GM23338 (cell line): Measurements from ENCODE around the gene LRRTM1. TPM values are rescaled to one million over a fixed set of nuclear protein-coding genes. Genes with fewer than 3 reads are reported as not detected.
A peak's percentile ranks its signal among the peaks of the same experiment; 100 is the strongest.

Source experiments
- ATAC-seq: fragments of 200-7000 bp; cut with Tn5 transposase; 3 replicates; pipeline ENCODE4 v1.9.1; 2020
- DNase-seq: peaks from one replicate; pipeline ENCODE4 v3.0.0-alpha.2; 2015; ENCODE audit warnings: low spot score
- H2AFZ ChIP-seq: fragments of 200-600 bp; sonication (generic); 2 replicates; pipeline ENCODE4 v1.8.0; 2016; ENCODE audit warnings: antibody characterized with exemption, mild to moderate bottlenecking, moderate library complexity
- H3F3A ChIP-seq: fragments of 200-600 bp; sonication (generic); replicated peaks from 2 replicates; pipeline ENCODE4 v1.8.0; 2017; ENCODE audit warnings: antibody characterized with exemption, mixed run types, low read depth
- H3K27ac ChIP-seq: fragments of 200-600 bp; sonication (generic); 2 replicates; pipeline ENCODE4 v1.6.1; 2016; ENCODE audit warnings: low read depth
- H3K27me3 ChIP-seq: fragments of 200-600 bp; sonication (generic); 2 replicates; pipeline ENCODE4 v1.8.0; 2016; ENCODE audit warnings: mild to moderate bottlenecking, mixed run types, moderate library complexity; ENCODE audit not compliant: insufficient read depth
- H3K36me3 ChIP-seq: fragments of 200-600 bp; sonication (generic); 2 replicates; pipeline ENCODE4 v1.8.0; 2016; ENCODE audit warnings: mild to moderate bottlenecking; ENCODE audit not compliant: insufficient read depth
- H3K4me1 ChIP-seq: fragments of 200-600 bp; sonication (generic); 2 replicates; pipeline ENCODE4 v1.8.0; 2016; ENCODE audit warnings: mild to moderate bottlenecking, moderate library complexity; ENCODE audit not compliant: insufficient read depth
- H3K4me2 ChIP-seq: fragments of 200-600 bp; sonication (generic); 2 replicates; pipeline ENCODE4 v1.7.1; 2017; ENCODE audit warnings: mixed run types
- H3K4me3 ChIP-seq: fragments of 200-600 bp; sonication (generic); 2 replicates; pipeline ENCODE4 v1.6.1; 2016; ENCODE audit warnings: mixed run types
- H3K79me2 ChIP-seq: fragments of 200-600 bp; sonication (generic); replicated peaks from 2 replicates; pipeline ENCODE4 v1.8.0; 2017; ENCODE audit warnings: mild to moderate bottlenecking; ENCODE audit not compliant: insufficient read depth
- H3K9me2 ChIP-seq: fragments of 200-600 bp; sonication (generic); 2 replicates; pipeline ENCODE4 v1.8.0; 2017; ENCODE audit not compliant: insufficient read depth
- H4K20me1 ChIP-seq: fragments of 200-600 bp; sonication (generic); replicated peaks from 2 replicates; pipeline ENCODE4 v1.8.0; 2017; ENCODE audit warnings: mild to moderate bottlenecking; ENCODE audit not compliant: insufficient read depth
- H3K27ac Mint-ChIP-seq: 2 replicates; pipeline ENCODE4 v1.8.0; 2020; ENCODE audit warnings: inconsistent platforms, mild to moderate bottlenecking, moderate library complexity, mixed read lengths
- H3K27me3 Mint-ChIP-seq: 3 replicates; pipeline ENCODE4 v1.8.0; 2022; ENCODE audit warnings: low read depth, mild to moderate bottlenecking, moderate library complexity, mixed read lengths, inconsistent platforms; ENCODE audit not compliant: insufficient read depth, poor library complexity
- H3K36me3 Mint-ChIP-seq: 3 replicates; pipeline ENCODE4 v1.8.0; 2021; ENCODE audit warnings: low read depth, mild to moderate bottlenecking, inconsistent platforms, moderate library complexity, mixed read lengths
- H3K4me1 Mint-ChIP-seq: 3 replicates; pipeline ENCODE4 v1.8.0; 2020; ENCODE audit warnings: mild to moderate bottlenecking, inconsistent platforms, mixed read lengths
- H3K4me3 Mint-ChIP-seq: 3 replicates; pipeline ENCODE4 v1.8.0; 2021; ENCODE audit warnings: moderate library complexity, mild to moderate bottlenecking, inconsistent platforms, mixed read lengths
- H3K9me3 Mint-ChIP-seq: 3 replicates; pipeline ENCODE4 v1.8.0; 2020; ENCODE audit warnings: moderate library complexity, mild to moderate bottlenecking, inconsistent platforms, mixed read lengths
- CREB1 ChIP-seq: fragments of 250-450 bp; sonication (Bioruptor Pico); IDR thresholded peaks from 2 replicates; pipeline ENCODE4 v1.5.0; 2020; ENCODE audit warnings: low read depth, mild to moderate bottlenecking, moderate library complexity
- NANOG ChIP-seq: IDR thresholded peaks from 2 replicates; pipeline ENCODE4 v1.6.1; 2016; ENCODE audit warnings: antibody characterized with exemption, borderline replicate concordance
- STAT1 ChIP-seq: IDR thresholded peaks from one replicate; pipeline ENCODE4 v1.6.1; 2016; ENCODE audit warnings: antibody characterized with exemption; ENCODE audit not compliant: unreplicated experiment
- ZNF331 ChIP-seq: fragments of 250-450 bp; sonication (Bioruptor Pico); IDR thresholded peaks from 2 replicates; pipeline ENCODE4 v1.5.0; 2020; ENCODE audit warnings: low read depth, mild to moderate bottlenecking, moderate library complexity
- polyA plus RNA-seq: library from polyadenylated mRNA; unstranded; fragments of >200 nt; fragmentation: Nextera tagmentation; extraction: Ambion mirVana; gene quantifications from 2 replicates; pipeline ENCODE4 v1.2.1, GENCODE V29; 2016
- total RNA-seq: library from RNA; depleted of rRNA; stranded (reverse); fragments of >200 nt; shearing (Covaris generic); gene quantifications from 2 replicates; pipeline ENCODE4 v1.2.3, GENCODE V29; 2014
- TF ChIP-seq, protein P1 (sequence below), 2 experiments: fragments of 200-600 bp in 1 of 2; sonication (generic) in 1 of 2; conservative IDR thresholded peaks; 2 replicates each; pipeline versions ENCODE4 v1.5.1 to v1.6.1; 2016 to 2017; ENCODE audit warnings: antibody characterized with exemption in 2 of 2, low read depth in 2 of 2, mild to moderate bottlenecking in 2 of 2, moderate library complexity in 1 of 2
- TF ChIP-seq, protein P2 (sequence below): fragments of 250-450 bp; sonication (Bioruptor Pico); IDR thresholded peaks from 2 replicates; pipeline ENCODE4 v1.5.0; 2020; ENCODE audit warnings: mild to moderate bottlenecking, moderate library complexity
- TF ChIP-seq, protein P3 (sequence below): IDR thresholded peaks from one replicate; pipeline ENCODE4 v1.6.1; 2018; ENCODE audit warnings: antibody characterized with exemption; ENCODE audit not compliant: unreplicated experiment

Gene LRRTM1
- total and polyA plus RNA-seq, 2 experiments from 2014 or later = 0.34 to 1.3 TPM

DNA sequence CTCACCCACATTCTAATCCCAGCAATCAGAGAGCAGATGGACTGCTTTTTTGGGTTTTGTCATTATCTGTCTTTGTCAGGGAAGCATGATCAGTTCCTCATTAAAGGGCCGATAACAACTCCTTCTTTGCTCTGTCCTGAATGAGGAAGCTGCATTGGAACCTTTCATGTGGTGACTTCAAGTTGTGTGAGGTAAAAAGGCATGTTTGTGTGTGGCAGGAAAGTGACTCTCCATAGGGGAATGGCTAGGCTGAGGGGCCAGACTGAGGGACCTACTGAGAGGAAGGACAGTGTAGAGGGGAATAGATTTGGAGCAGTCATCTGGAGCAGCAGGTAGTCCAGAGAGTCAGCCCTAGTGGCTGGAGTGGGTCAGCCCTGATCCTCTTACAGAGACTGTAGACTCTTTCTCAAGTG lies 23.6 kb upstream of the LRRTM1 start:
- Mint-ChIP-seq H3K36me3 (no peaks in the 10 kb centered on the region), H3K9me3 (no peaks in the 10 kb centered on the region), H3K4me1 (peaks cover 29% of the 10 kb centered on the region), H3K27ac (no peak overlapping the region), H3K27me3 (peaks cover 2% of the 10 kb centered on the region), H3K4me3 (no peak overlapping the region)
- Histone ChIP-seq H3K4me3 (no peak overlapping the region), H3K9me2 (no peaks in the 10 kb centered on the region; the same call in 1 of the 2 replicates), H3K27me3 (peaks cover 9% of the 10 kb centered on the region), H3K36me3 (no peaks in the 10 kb centered on the region), H3K4me1 (peaks cover 58% of the 10 kb centered on the region), H3K27ac (no peak overlapping the region), H3K4me2 (no peak overlapping the region), H3K79me2 (no peaks in the 10 kb centered on the region), H4K20me1 (no peaks in the 10 kb centered on the region), H2AFZ (no peak overlapping the region), H3F3A (no peaks in the 10 kb centered on the region)
- TF ChIP-seq, protein P1, sequence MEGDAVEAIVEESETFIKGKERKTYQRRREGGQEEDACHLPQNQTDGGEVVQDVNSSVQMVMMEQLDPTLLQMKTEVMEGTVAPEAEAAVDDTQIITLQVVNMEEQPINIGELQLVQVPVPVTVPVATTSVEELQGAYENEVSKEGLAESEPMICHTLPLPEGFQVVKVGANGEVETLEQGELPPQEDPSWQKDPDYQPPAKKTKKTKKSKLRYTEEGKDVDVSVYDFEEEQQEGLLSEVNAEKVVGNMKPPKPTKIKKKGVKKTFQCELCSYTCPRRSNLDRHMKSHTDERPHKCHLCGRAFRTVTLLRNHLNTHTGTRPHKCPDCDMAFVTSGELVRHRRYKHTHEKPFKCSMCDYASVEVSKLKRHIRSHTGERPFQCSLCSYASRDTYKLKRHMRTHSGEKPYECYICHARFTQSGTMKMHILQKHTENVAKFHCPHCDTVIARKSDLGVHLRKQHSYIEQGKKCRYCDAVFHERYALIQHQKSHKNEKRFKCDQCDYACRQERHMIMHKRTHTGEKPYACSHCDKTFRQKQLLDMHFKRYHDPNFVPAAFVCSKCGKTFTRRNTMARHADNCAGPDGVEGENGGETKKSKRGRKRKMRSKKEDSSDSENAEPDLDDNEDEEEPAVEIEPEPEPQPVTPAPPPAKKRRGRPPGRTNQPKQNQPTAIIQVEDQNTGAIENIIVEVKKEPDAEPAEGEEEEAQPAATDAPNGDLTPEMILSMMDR (conservative IDR thresholded peaks at IDR 0.05; ENCODE audit: low read depth in 2 of 2) = no peak
- no peak for TF ChIP-seq ZNF331 (CRISPR knock-in tag)
- peak; percentile 31; the same call in 2 of the 3 replicates for ATAC-seq
- no peak for DNase-seq

DNA sequence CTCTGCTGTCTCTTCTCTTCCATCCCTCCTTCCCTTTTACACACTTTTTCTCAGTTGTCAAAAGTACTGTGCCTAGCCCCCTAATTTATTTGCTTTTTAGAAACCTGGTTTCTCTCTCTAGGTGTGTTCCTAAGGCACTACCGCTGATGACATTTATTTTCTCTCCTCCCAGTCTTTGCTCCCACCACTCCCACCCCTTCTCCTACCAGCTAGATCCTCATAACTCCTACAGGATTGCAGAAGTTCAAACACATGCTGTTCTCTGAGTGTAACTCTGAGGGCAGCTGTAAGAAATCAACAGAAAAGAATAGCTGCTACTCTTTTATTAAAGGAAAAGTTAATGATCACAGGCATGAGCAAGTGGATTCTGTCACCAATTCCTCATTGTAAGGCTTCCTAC lies 22.3 kb upstream of the LRRTM1 start:
- peaks cover 32% of the 10 kb centered on the region for H3K4me1 Mint-ChIP-seq
- H3K4me3 Mint-ChIP-seq = no peak overlapping the region
- Histone ChIP-seq H3F3A (no peaks in the 10 kb centered on the region), H2AFZ (no peak overlapping the region), H3K4me1 (peaks cover 66% of the 10 kb centered on the region), H3K4me2 (peak overlapping the region; percentile 27; the same call in 1 of the 2 replicates), H3K4me3 (no peak overlapping the region), H3K9me2 (no peaks in the 10 kb centered on the region; the same call in 1 of the 2 replicates), H3K27ac (no peak overlapping the region), H3K79me2 (no peaks in the 10 kb centered on the region), H3K27me3 (peaks cover 22% of the 10 kb centered on the region), H3K36me3 (no peaks in the 10 kb centered on the region), H4K20me1 (no peaks in the 10 kb centered on the region)
- no peak for DNase-seq
- H3K36me3 Mint-ChIP-seq = no peaks in the 10 kb centered on the region
- H3K27me3 Mint-ChIP-seq = peaks cover 5% of the 10 kb centered on the region
- no peak for ATAC-seq
- H3K27ac Mint-ChIP-seq = no peak overlapping the region
- TF ChIP-seq, protein P2, sequence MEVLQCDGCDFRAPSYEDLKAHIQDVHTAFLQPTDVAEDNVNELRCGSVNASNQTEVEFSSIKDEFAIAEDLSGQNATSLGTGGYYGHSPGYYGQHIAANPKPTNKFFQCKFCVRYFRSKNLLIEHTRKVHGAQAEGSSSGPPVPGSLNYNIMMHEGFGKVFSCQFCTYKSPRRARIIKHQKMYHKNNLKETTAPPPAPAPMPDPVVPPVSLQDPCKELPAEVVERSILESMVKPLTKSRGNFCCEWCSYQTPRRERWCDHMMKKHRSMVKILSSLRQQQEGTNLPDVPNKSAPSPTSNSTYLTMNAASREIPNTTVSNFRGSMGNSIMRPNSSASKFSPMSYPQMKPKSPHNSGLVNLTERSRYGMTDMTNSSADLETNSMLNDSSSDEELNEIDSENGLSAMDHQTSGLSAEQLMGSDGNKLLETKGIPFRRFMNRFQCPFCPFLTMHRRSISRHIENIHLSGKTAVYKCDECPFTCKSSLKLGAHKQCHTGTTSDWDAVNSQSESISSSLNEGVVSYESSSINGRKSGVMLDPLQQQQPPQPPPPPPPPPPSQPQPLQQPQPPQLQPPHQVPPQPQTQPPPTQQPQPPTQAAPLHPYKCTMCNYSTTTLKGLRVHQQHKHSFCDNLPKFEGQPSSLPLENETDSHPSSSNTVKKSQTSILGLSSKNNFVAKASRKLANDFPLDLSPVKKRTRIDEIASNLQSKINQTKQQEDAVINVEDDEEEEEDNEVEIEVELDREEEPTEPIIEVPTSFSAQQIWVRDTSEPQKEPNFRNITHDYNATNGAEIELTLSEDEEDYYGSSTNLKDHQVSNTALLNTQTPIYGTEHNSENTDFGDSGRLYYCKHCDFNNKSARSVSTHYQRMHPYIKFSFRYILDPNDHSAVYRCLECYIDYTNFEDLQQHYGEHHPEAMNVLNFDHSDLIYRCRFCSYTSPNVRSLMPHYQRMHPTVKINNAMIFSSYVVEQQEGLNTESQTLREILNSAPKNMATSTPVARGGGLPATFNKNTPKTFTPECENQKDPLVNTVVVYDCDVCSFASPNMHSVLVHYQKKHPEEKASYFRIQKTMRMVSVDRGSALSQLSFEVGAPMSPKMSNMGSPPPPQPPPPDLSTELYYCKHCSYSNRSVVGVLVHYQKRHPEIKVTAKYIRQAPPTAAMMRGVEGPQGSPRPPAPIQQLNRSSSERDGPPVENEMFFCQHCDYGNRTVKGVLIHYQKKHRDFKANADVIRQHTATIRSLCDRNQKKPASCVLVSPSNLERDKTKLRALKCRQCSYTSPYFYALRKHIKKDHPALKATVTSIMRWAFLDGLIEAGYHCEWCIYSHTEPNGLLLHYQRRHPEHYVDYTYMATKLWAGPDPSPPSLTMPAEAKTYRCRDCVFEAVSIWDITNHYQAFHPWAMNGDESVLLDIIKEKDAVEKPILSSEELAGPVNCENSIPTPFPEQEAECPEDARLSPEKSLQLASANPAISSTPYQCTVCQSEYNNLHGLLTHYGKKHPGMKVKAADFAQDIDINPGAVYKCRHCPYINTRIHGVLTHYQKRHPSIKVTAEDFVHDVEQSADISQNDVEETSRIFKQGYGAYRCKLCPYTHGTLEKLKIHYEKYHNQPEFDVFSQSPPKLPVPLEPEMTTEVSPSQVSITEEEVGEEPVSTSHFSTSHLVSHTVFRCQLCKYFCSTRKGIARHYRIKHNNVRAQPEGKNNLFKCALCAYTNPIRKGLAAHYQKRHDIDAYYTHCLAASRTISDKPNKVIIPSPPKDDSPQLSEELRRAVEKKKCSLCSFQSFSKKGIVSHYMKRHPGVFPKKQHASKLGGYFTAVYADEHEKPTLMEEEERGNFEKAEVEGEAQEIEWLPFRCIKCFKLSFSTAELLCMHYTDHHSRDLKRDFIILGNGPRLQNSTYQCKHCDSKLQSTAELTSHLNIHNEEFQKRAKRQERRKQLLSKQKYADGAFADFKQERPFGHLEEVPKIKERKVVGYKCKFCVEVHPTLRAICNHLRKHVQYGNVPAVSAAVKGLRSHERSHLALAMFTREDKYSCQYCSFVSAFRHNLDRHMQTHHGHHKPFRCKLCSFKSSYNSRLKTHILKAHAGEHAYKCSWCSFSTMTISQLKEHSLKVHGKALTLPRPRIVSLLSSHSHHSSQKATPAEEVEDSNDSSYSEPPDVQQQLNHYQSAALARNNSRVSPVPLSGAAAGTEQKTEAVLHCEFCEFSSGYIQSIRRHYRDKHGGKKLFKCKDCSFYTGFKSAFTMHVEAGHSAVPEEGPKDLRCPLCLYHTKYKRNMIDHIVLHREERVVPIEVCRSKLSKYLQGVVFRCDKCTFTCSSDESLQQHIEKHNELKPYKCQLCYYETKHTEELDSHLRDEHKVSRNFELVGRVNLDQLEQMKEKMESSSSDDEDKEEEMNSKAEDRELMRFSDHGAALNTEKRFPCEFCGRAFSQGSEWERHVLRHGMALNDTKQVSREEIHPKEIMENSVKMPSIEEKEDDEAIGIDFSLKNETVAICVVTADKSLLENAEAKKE = no peak
- TF ChIP-seq NANOG = no peak
- TF ChIP-seq, protein P3, sequence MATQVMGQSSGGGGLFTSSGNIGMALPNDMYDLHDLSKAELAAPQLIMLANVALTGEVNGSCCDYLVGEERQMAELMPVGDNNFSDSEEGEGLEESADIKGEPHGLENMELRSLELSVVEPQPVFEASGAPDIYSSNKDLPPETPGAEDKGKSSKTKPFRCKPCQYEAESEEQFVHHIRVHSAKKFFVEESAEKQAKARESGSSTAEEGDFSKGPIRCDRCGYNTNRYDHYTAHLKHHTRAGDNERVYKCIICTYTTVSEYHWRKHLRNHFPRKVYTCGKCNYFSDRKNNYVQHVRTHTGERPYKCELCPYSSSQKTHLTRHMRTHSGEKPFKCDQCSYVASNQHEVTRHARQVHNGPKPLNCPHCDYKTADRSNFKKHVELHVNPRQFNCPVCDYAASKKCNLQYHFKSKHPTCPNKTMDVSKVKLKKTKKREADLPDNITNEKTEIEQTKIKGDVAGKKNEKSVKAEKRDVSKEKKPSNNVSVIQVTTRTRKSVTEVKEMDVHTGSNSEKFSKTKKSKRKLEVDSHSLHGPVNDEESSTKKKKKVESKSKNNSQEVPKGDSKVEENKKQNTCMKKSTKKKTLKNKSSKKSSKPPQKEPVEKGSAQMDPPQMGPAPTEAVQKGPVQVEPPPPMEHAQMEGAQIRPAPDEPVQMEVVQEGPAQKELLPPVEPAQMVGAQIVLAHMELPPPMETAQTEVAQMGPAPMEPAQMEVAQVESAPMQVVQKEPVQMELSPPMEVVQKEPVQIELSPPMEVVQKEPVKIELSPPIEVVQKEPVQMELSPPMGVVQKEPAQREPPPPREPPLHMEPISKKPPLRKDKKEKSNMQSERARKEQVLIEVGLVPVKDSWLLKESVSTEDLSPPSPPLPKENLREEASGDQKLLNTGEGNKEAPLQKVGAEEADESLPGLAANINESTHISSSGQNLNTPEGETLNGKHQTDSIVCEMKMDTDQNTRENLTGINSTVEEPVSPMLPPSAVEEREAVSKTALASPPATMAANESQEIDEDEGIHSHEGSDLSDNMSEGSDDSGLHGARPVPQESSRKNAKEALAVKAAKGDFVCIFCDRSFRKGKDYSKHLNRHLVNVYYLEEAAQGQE = no peak
- TF ChIP-seq, protein P1 (conservative IDR thresholded peaks at IDR 0.05; ENCODE audit: low read depth in 2 of 2) = no peak
- TF ChIP-seq CREB1 (CRISPR knock-in tag) = no peak
- no peak for TF ChIP-seq STAT1
- no peaks in the 10 kb centered on the region for H3K9me3 Mint-ChIP-seq
